Measurements from ENCODE around the gene OSTN.

DNA sequence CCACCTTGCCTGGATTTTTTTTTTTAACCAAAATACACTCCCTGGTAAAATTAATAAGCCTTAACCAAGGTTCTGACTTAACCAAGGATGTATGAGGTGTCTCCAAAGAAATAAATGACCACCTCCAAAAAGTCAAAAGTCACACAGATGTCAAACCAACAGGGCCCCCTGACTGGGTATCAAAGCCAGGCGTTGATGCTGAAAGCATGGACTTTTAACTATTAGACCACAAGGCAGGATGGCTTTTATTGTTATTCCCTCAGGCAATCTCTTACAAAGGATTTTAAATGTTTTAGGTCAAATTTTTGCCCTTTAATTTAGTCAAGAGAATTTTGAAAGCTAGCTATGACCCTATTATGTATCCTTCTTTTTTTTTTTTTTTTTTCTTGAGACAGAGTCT, 60.4 kb downstream of the OSTN start:
- TF ChIP-seq CTCF (conservative IDR thresholded peaks at IDR 0.05; ENCODE audit: low read length) (no peak), EZH2phosphoT487 (IDR thresholded peaks at IDR 0.05; ENCODE audit: borderline replicate concordance, low read depth, low read length) (no peak)
